Measurements from ENCODE around the gene CNST.

The CNST gene

DNA sequence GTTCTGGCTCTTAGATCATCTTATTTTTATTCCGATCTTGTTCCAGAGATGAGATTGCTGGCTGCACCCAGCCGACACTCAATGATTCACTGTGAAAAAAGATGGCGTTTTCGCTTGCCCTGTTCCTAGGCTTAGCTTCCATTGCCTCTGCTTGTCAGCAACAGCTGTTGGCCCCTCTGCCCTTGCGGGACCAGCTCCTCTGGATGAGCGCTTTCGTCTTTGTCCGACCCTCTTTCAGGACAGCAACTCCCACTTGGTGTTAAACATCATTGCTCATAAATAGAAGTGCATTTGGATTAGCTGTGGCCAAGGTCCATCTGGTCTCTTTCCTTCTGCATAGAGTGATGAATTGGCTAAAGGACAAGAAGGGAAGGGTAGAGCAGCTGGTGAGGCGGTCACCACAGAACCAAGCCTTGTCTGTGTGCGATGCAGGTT is 114.5 kb downstream of the CNST start:
- no peak overlapping the region for H3K4ac ChIP-seq (ENCODE audit: low read depth in 1 of 2, low read length in 2 of 2)
- H3K23ac ChIP-seq (ENCODE audit: low read length in 2 of 2) = no peak overlapping the region
- peak; percentile 4 for DNase-seq
- H3K4me1 ChIP-seq (ENCODE audit: control insufficient read depth, insufficient read depth, low read depth, low read length) = no peaks in the 10 kb centered on the region
- H2BK120ac ChIP-seq (ENCODE audit: low read depth, low read length) = no peak overlapping the region
- no peak overlapping the region for H2AK5ac ChIP-seq (ENCODE audit: low read length, severe bottlenecking)
- H2BK5ac ChIP-seq (ENCODE audit: low read depth, low read length, poor library complexity, severe bottlenecking) = no peak overlapping the region
- no peak overlapping the region for H2BK12ac ChIP-seq (ENCODE audit: low read length in 2 of 2)
- H3K4me3 ChIP-seq (ENCODE audit: insufficient read depth in 1 of 2, low read depth in 1 of 2, low read length in 2 of 2) = no peak overlapping the region
- no peak overlapping the region for H3K27ac ChIP-seq (ENCODE audit: low read length, poor library complexity, severe bottlenecking)
- no peak overlapping the region for H4K8ac ChIP-seq (ENCODE audit: low read length)
- no peaks in the 10 kb centered on the region for H3K36me3 ChIP-seq (ENCODE audit: control insufficient read depth in 1 of 2, insufficient read depth in 2 of 2, low read depth in 1 of 2, low read length in 2 of 2)
- H3K14ac ChIP-seq (ENCODE audit: low read length in 2 of 2) = no peak overlapping the region
- no peak overlapping the region for H2AFZ ChIP-seq (ENCODE audit: low read depth, low read length)
- H3K9me3 ChIP-seq (ENCODE audit: control insufficient read depth, low read length) = no peaks in the 10 kb centered on the region
- no peak overlapping the region for H2BK15ac ChIP-seq (ENCODE audit: low read depth, poor library complexity, severe bottlenecking)
- WGBS = 78% methylated on average over 9 of the region's 10 CpGs
- H4K91ac ChIP-seq (ENCODE audit: low read length) = no peak overlapping the region
- H3K4me2 ChIP-seq (ENCODE audit: low read length, poor library complexity, severe bottlenecking) = no peak overlapping the region
- no peaks in the 10 kb centered on the region for H3K79me1 ChIP-seq (replicated peaks; ENCODE audit: low read length, poor library complexity, severe bottlenecking)
- peak overlapping the region in 1 of 2 experiments; percentile 37 for H3K18ac ChIP-seq (ENCODE audit: low read depth in 1 of 2, low read length in 2 of 2)
- H3K27me3 ChIP-seq (ENCODE audit: control insufficient read depth in 1 of 2, insufficient read depth in 1 of 2, low read length in 2 of 2) = no peaks in the 10 kb centered on the region
- H3K9ac ChIP-seq (ENCODE audit: low read length) = no peak overlapping the region

DNA sequence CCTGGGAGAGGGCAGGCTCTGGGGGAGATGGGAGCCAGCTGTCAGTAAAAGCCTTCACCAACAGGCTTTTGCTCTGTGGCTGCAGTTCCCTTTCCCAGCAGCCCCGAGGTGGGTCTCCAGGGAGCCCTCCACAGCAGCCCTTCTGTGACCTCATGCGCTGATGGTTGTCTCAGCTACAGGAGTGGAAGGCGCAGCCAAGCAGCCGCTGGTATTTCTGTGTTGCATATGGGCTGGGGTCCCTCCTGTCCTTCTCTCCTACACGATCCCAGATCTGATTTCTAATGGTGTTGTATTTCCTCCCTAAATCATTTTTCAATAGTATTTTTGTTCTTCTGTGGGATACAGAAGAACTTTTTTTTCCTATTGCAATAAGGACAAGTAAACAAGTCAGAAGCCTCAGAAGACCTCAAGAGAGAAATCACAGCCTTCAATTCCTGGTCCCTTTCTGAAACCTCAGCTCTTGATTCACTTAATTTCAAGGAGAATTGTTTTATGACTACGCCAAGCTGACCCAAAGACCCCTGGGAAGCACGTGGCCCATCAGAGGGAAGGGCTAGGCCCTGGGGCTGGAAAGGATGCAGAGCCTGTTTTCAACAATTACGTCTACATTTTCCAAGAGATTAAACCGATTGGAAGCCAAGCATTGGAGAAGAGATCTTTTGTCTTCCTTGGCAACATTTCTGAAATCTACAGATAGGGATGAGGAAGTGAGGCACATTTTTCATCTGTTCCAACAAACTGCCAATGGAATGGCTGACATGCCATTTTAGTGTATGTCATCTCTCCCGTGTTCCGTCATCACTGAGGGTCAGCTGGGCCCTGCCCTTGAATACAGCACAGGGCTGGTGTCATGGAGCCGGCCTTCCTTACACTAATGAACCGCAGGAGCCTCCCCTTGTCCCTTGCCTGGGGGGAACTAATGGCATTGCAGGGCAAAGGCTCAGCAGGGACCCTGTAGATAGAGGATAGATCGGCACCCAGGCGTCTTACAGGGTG is 115.9 kb downstream of the CNST start:
- H3K4ac ChIP-seq (ENCODE audit: low read depth in 1 of 2, low read length in 2 of 2) = peak overlapping the region in 1 of 2 experiments; percentile 9
- H3K79me1 ChIP-seq (replicated peaks; ENCODE audit: low read length, poor library complexity, severe bottlenecking) = no peaks in the 10 kb centered on the region
- H2BK5ac ChIP-seq (ENCODE audit: low read depth, low read length, poor library complexity, severe bottlenecking) = no peak overlapping the region
- no peak overlapping the region for H2AFZ ChIP-seq (ENCODE audit: low read depth, low read length)
- peak overlapping the region; percentile 33 for H3K9ac ChIP-seq (ENCODE audit: low read length)
- no peak overlapping the region for H2BK15ac ChIP-seq (ENCODE audit: low read depth, poor library complexity, severe bottlenecking)
- DNase-seq = peak; percentile 57
- no peak overlapping the region for H3K4me2 ChIP-seq (ENCODE audit: low read length, poor library complexity, severe bottlenecking)
- H2BK12ac ChIP-seq (ENCODE audit: low read length in 2 of 2) = peak overlapping the region in 1 of 2 experiments; percentile 51
- H2BK120ac ChIP-seq (ENCODE audit: low read depth, low read length) = no peak overlapping the region
- H3K9me3 ChIP-seq (ENCODE audit: control insufficient read depth, low read length) = no peaks in the 10 kb centered on the region
- no peaks in the 10 kb centered on the region for H3K27me3 ChIP-seq (ENCODE audit: control insufficient read depth in 1 of 2, insufficient read depth in 1 of 2, low read length in 2 of 2)
- H3K23ac ChIP-seq (ENCODE audit: low read length in 2 of 2) = no peak overlapping the region
- no peak overlapping the region for H2AK5ac ChIP-seq (ENCODE audit: low read length, severe bottlenecking)
- no peak overlapping the region for H3K18ac ChIP-seq (ENCODE audit: low read depth in 1 of 2, low read length in 2 of 2)
- no peak overlapping the region for H3K27ac ChIP-seq (ENCODE audit: low read length, poor library complexity, severe bottlenecking)
- 76% methylated on average over 14 of the region's 15 CpGs for WGBS
- H3K36me3 ChIP-seq (ENCODE audit: control insufficient read depth in 1 of 2, insufficient read depth in 2 of 2, low read depth in 1 of 2, low read length in 2 of 2) = no peaks in the 10 kb centered on the region
- H4K8ac ChIP-seq (ENCODE audit: low read length) = no peak overlapping the region
- H3K14ac ChIP-seq (ENCODE audit: low read length in 2 of 2) = no peak overlapping the region
- H3K4me1 ChIP-seq (ENCODE audit: control insufficient read depth, insufficient read depth, low read depth, low read length) = no peaks in the 10 kb centered on the region
- no peak overlapping the region for H4K91ac ChIP-seq (ENCODE audit: low read length)
- H3K4me3 ChIP-seq (ENCODE audit: insufficient read depth in 1 of 2, low read depth in 1 of 2, low read length in 2 of 2) = no peak overlapping the region

DNA sequence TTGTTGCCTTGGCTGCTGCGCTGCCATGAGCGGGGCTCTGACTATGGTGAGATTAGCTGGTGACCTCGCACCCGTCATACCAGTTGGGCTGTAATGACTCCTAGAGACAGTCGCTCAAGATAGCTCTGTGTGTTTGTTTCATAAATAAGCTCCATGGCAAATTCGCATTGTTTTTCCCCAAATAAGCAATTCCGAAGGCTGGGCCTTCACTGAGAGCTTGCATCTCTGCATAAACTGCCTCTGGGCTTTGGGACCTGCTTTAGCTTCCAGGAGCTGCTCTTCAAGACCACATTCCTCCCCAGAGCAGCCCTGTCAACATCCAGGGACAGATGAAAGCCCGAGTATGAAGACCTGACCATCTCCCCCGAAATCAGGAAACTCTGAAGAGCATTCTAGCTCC is 117.3 kb downstream of the CNST start:
- no peak overlapping the region for H4K91ac ChIP-seq (ENCODE audit: low read length)
- no peak overlapping the region for H3K27ac ChIP-seq (ENCODE audit: low read length, poor library complexity, severe bottlenecking)
- H3K4me2 ChIP-seq (ENCODE audit: low read length, poor library complexity, severe bottlenecking) = no peak overlapping the region
- no peak overlapping the region for H4K8ac ChIP-seq (ENCODE audit: low read length)
- no peak overlapping the region for H2BK120ac ChIP-seq (ENCODE audit: low read depth, low read length)
- no peak overlapping the region for H3K4me3 ChIP-seq (ENCODE audit: insufficient read depth in 1 of 2, low read depth in 1 of 2, low read length in 2 of 2)
- H2AFZ ChIP-seq (ENCODE audit: low read depth, low read length) = no peak overlapping the region
- H3K23ac ChIP-seq (ENCODE audit: low read length in 2 of 2) = no peak overlapping the region
- no peaks in the 10 kb centered on the region for H3K4me1 ChIP-seq (ENCODE audit: control insufficient read depth, insufficient read depth, low read depth, low read length)
- no peak for DNase-seq
- no peaks in the 10 kb centered on the region for H3K79me1 ChIP-seq (replicated peaks; ENCODE audit: low read length, poor library complexity, severe bottlenecking)
- no peak overlapping the region for H3K4ac ChIP-seq (ENCODE audit: low read depth in 1 of 2, low read length in 2 of 2)
- H3K9ac ChIP-seq (ENCODE audit: low read length) = no peak overlapping the region
- H2AK5ac ChIP-seq (ENCODE audit: low read length, severe bottlenecking) = no peak overlapping the region
- no peaks in the 10 kb centered on the region for H3K9me3 ChIP-seq (ENCODE audit: control insufficient read depth, low read length)
- H3K27me3 ChIP-seq (ENCODE audit: control insufficient read depth in 1 of 2, insufficient read depth in 1 of 2, low read length in 2 of 2) = no peaks in the 10 kb centered on the region
- H2BK12ac ChIP-seq (ENCODE audit: low read length in 2 of 2) = no peak overlapping the region
- 97% methylated on average over 9 of the region's 9 CpGs for WGBS
- H3K14ac ChIP-seq (ENCODE audit: low read length in 2 of 2) = no peak overlapping the region
- H3K18ac ChIP-seq (ENCODE audit: low read depth in 1 of 2, low read length in 2 of 2) = no peak overlapping the region
- no peaks in the 10 kb centered on the region for H3K36me3 ChIP-seq (ENCODE audit: control insufficient read depth in 1 of 2, insufficient read depth in 2 of 2, low read depth in 1 of 2, low read length in 2 of 2)
- no peak overlapping the region for H2BK5ac ChIP-seq (ENCODE audit: low read depth, low read length, poor library complexity, severe bottlenecking)
- no peak overlapping the region for H2BK15ac ChIP-seq (ENCODE audit: low read depth, poor library complexity, severe bottlenecking)

DNA sequence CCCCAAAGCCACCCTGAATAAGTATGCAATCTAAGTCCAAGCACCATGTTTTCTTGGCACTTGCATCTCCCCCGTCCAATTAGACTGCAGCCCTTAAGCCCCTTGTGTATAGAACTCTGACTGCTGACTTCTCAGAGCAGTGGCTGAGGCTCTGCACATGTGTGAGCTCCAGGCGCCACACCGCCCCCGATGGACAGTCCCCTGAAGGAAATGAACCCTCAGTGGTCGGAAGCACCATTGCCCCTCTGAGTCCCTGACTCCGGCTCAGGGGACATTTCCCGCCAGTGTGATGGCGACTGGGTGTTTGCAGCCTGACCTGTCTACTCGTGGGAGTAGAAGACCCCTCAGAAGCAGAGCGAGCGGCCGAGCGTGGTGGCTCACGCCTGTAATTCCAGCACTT is 120.7 kb downstream of the CNST start:
- H3K27ac ChIP-seq (ENCODE audit: low read length, poor library complexity, severe bottlenecking) = no peak overlapping the region
- no peak overlapping the region for H3K4me2 ChIP-seq (ENCODE audit: low read length, poor library complexity, severe bottlenecking)
- no peak overlapping the region for H2BK12ac ChIP-seq (ENCODE audit: low read length in 2 of 2)
- H2BK15ac ChIP-seq (ENCODE audit: low read depth, poor library complexity, severe bottlenecking) = no peak overlapping the region
- H3K79me1 ChIP-seq (replicated peaks; ENCODE audit: low read length, poor library complexity, severe bottlenecking) = no peaks in the 10 kb centered on the region
- no peak overlapping the region for H2BK120ac ChIP-seq (ENCODE audit: low read depth, low read length)
- H3K4me1 ChIP-seq (ENCODE audit: control insufficient read depth, insufficient read depth, low read depth, low read length) = peaks cover 3% of the 10 kb centered on the region
- no peak overlapping the region for H3K4me3 ChIP-seq (ENCODE audit: insufficient read depth in 1 of 2, low read depth in 1 of 2, low read length in 2 of 2)
- H3K23ac ChIP-seq (ENCODE audit: low read length in 2 of 2) = no peak overlapping the region
- H3K9ac ChIP-seq (ENCODE audit: low read length) = no peak overlapping the region
- H4K8ac ChIP-seq (ENCODE audit: low read length) = no peak overlapping the region
- no peaks in the 10 kb centered on the region for H3K36me3 ChIP-seq (ENCODE audit: control insufficient read depth in 1 of 2, insufficient read depth in 2 of 2, low read depth in 1 of 2, low read length in 2 of 2)
- 84% methylated on average over 14 of the region's 14 CpGs for WGBS
- no peak overlapping the region for H2AFZ ChIP-seq (ENCODE audit: low read depth, low read length)
- no peak overlapping the region for H3K4ac ChIP-seq (ENCODE audit: low read depth in 1 of 2, low read length in 2 of 2)
- H3K18ac ChIP-seq (ENCODE audit: low read depth in 1 of 2, low read length in 2 of 2) = no peak overlapping the region
- no peaks in the 10 kb centered on the region for H3K27me3 ChIP-seq (ENCODE audit: control insufficient read depth in 1 of 2, insufficient read depth in 1 of 2, low read length in 2 of 2)
- no peak overlapping the region for H4K91ac ChIP-seq (ENCODE audit: low read length)
- H2AK5ac ChIP-seq (ENCODE audit: low read length, severe bottlenecking) = no peak overlapping the region
- H3K9me3 ChIP-seq (ENCODE audit: control insufficient read depth, low read length) = no peaks in the 10 kb centered on the region
- H3K14ac ChIP-seq (ENCODE audit: low read length in 2 of 2) = no peak overlapping the region
- no peak overlapping the region for H2BK5ac ChIP-seq (ENCODE audit: low read depth, low read length, poor library complexity, severe bottlenecking)
- DNase-seq = no peak
